SK-N-SH (cell line): ENCODE data around the gene KRTAP10-8. TPM values are rescaled to one million over a fixed set of nuclear protein-coding genes. Genes with fewer than 3 reads are reported as not detected.
A peak's percentile ranks its signal among the peaks of the same experiment; 100 is the strongest.

Experiments
- CTCF ChIA-PET: fragments of 300-600, 350-600 bp; formaldehyde crosslinking; extraction: SDS; loops from one replicate; lab custom pipeline; 2021; lab: Yijun Ruan, JAX
- POLR2A ChIA-PET: fragments of 350-600 bp; sonication (Branson Sonifier 250); formaldehyde crosslinking; extraction: SDS; loops from one replicate; lab custom pipeline; 2020; ENCODE audit warnings: antibody characterized with exemption, inconsistent platforms; lab: Yijun Ruan, JAX
- DNase-seq: peaks from one replicate; pipeline ENCODE4 v3.0.0; 2012
- H2AFZ ChIP-seq: fragments of 200-600 bp; sonication (generic); 2 replicates; pipeline ENCODE4 v1.8.1; 2016; ENCODE audit warnings: antibody characterized with exemption, mild to moderate bottlenecking, low read depth
- H3F3A ChIP-seq: fragments of 200-600 bp; sonication (generic); replicated peaks from 2 replicates; pipeline ENCODE3; 2016; ENCODE audit warnings: antibody characterized with exemption, mild to moderate bottlenecking; ENCODE audit not compliant: insufficient read depth
- H3K27ac ChIP-seq, 2 experiments: fragments of 200-500 bp in 1 of 2; fragments of 200-600 bp in 1 of 2; sonication (Bioruptor generic) in 1 of 2; sonication (generic), shearing (Covaris generic) in 1 of 2; 2 replicates each; pipeline versions ENCODE4 v1.5.1 to v1.6.1; 2014 to 2016; ENCODE audit warnings: low read depth in 2 of 2, inconsistent platforms in 1 of 2, low read length in 1 of 2, mild to moderate bottlenecking in 1 of 2, mixed read lengths in 1 of 2
- H3K27me3 ChIP-seq: fragments of 200-600 bp; sonication (generic), shearing (Covaris generic); 2 replicates; pipeline ENCODE4 v1.6.1; 2016; ENCODE audit warnings: mixed run types; ENCODE audit not compliant: insufficient read depth
- H3K36me3 ChIP-seq, 2 experiments: fragments of 200-500 bp in 1 of 2; fragments of 200-600 bp in 1 of 2; sonication (Bioruptor generic) in 1 of 2; sonication (generic) in 1 of 2; replicated peaks in 1 of 2; 2 replicates each; pipeline versions ENCODE3 to v1.5.1; 2014 to 2016; ENCODE audit warnings: low read length in 1 of 2, mild to moderate bottlenecking in 1 of 2; ENCODE audit not compliant: insufficient read depth in 2 of 2, control insufficient read depth in 1 of 2
- H3K4me1 ChIP-seq, 2 experiments: fragments of 200-500 bp in 1 of 2; fragments of 200-600 bp in 1 of 2; sonication (Bioruptor generic) in 1 of 2; sonication (generic), shearing (Covaris generic) in 1 of 2; 2 replicates each; pipeline versions ENCODE4 v1.5.1 to v1.6.1; 2014 to 2016; ENCODE audit warnings: low read depth in 1 of 2, low read length in 1 of 2, mixed run types in 1 of 2; ENCODE audit not compliant: insufficient read depth in 2 of 2, control insufficient read depth in 1 of 2
- H3K4me2 ChIP-seq: fragments of 200-600 bp; sonication (generic), shearing (Covaris generic); 2 replicates; pipeline ENCODE4 v1.6.1; 2017; ENCODE audit warnings: mixed run types
- H3K4me3 ChIP-seq, 2 experiments: fragments of 200-500 bp in 1 of 2; fragments of 200-600 bp in 1 of 2; sonication (Bioruptor generic) in 1 of 2; sonication (generic), shearing (Covaris generic) in 1 of 2; 2 replicates each; pipeline versions ENCODE4 v1.5.1 to v1.8.1; 2014 to 2016; ENCODE audit warnings: low read depth in 2 of 2, inconsistent platforms in 1 of 2, low read length in 1 of 2, mild to moderate bottlenecking in 1 of 2, mixed read lengths in 1 of 2, moderate library complexity in 1 of 2
- H3K79me2 ChIP-seq: fragments of 200-600 bp; sonication (generic); 2 replicates; pipeline ENCODE4 v1.8.1; 2017; ENCODE audit warnings: mild to moderate bottlenecking; ENCODE audit not compliant: insufficient read depth
- H3K9ac ChIP-seq: fragments of 200-600 bp; sonication (generic); 2 replicates; pipeline ENCODE4 v1.6.1; 2017; ENCODE audit warnings: mixed run types
- H3K9me2 ChIP-seq: fragments of 200-600 bp; sonication (generic); 2 replicates; pipeline ENCODE4 v1.6.1; 2017; ENCODE audit warnings: mixed run types
- H3K9me3 ChIP-seq: fragments of 200-600 bp; sonication (generic); 2 replicates; pipeline ENCODE4 v1.6.1; 2017; ENCODE audit warnings: mixed run types, mild to moderate bottlenecking, moderate library complexity
- H4K20me1 ChIP-seq: fragments of 200-600 bp; sonication (generic); 2 replicates; pipeline ENCODE4 v1.6.1; 2017; ENCODE audit warnings: mild to moderate bottlenecking, mixed run types; ENCODE audit not compliant: insufficient read depth
- CHD2 ChIP-seq: fragments of 150-350 bp; IDR thresholded peaks from 2 replicates; pipeline ENCODE4 v1.6.1; 2018; ENCODE audit warnings: low read length; ENCODE audit not compliant: partially characterized antibody
- EZH2phosphoT487 ChIP-seq: fragments of 200-600 bp; sonication (generic); IDR thresholded peaks from 2 replicates; pipeline ENCODE4 v1.6.1; 2017; ENCODE audit warnings: low read depth, mixed run types, mild to moderate bottlenecking, antibody characterized with exemption, moderate library complexity, borderline replicate concordance
- FOXJ3 ChIP-seq: sonication (generic); formaldehyde crosslinking; IDR thresholded peaks from 2 replicates; pipeline ENCODE4 v1.5.1; 2020; ENCODE audit warnings: mild to moderate bottlenecking, missing genetic modification reagents
- GABPA ChIP-seq: IDR thresholded peaks from 2 replicates; pipeline ENCODE4 v1.4.0; 2012; ENCODE audit warnings: low read depth, mild to moderate bottlenecking
- GATA2 ChIP-seq: sonication (generic); formaldehyde crosslinking; IDR thresholded peaks from 2 replicates; pipeline ENCODE4 v1.5.0; 2020; ENCODE audit warnings: mild to moderate bottlenecking, missing genetic modification reagents
- MEF2A ChIP-seq: IDR thresholded peaks from 2 replicates; pipeline ENCODE4 v1.4.0; 2012; ENCODE audit warnings: low read depth, borderline replicate concordance
- RAD21 ChIP-seq: IDR thresholded peaks from 2 replicates; pipeline ENCODE4 v1.6.1; 2012; ENCODE audit warnings: mild to moderate bottlenecking, low read length
- RCOR1 ChIP-seq: fragments of 150-350 bp; IDR thresholded peaks from 2 replicates; pipeline ENCODE4 v1.6.1; 2017; ENCODE audit warnings: antibody characterized with exemption, low read length
- RFX5 ChIP-seq: IDR thresholded peaks from 2 replicates; pipeline ENCODE4 v1.6.1; 2012; ENCODE audit warnings: mild to moderate bottlenecking, improper control_type of control experiment, low read length
- SIN3A ChIP-seq: IDR thresholded peaks from 2 replicates; pipeline ENCODE4 v1.6.1; 2012; ENCODE audit warnings: low read depth, mild to moderate bottlenecking, low read length, moderate library complexity, borderline replicate concordance
- SMC3 ChIP-seq: IDR thresholded peaks from 2 replicates; pipeline ENCODE4 v1.6.1; 2012; ENCODE audit warnings: low read depth, low read length, improper control_type of control experiment
- TAF1 ChIP-seq: IDR thresholded peaks from 2 replicates; pipeline ENCODE4 v1.6.1; 2012; ENCODE audit warnings: low read depth, mild to moderate bottlenecking, low read length, moderate library complexity, borderline replicate concordance
- TCF12 ChIP-seq: IDR thresholded peaks from 2 replicates; pipeline ENCODE4 v1.4.0; 2012
- USF1 ChIP-seq: IDR thresholded peaks from 2 replicates; pipeline ENCODE4 v1.4.0; 2012; ENCODE audit warnings: low read depth, borderline replicate concordance
- YY1 ChIP-seq: IDR thresholded peaks from 2 replicates; pipeline ENCODE4 v1.4.0; 2012; ENCODE audit warnings: low read depth, mild to moderate bottlenecking
- WGBS: methylation state at CpG from one replicate; pipeline ENCODE4 v1.1.6; 2017; ENCODE audit warnings: low lambda C conversion rate; 5-methylcytosine and 5-hydroxymethylcytosine counted together
- polyA plus RNA-seq, 3 experiments: library from polyadenylated mRNA; depleted of rRNA; stranded (reverse); fragments of >200 nt; gene quantifications; 2 replicates each; pipeline ENCODE4 v1.2.3, GENCODE V29; 2012
- TF ChIP-seq, protein P1 (sequence below): IDR thresholded peaks from 2 replicates; pipeline ENCODE4 v1.6.1; 2012; ENCODE audit warnings: mild to moderate bottlenecking, low read depth, low read length, moderate library complexity

The KRTAP10-8 gene
- polyA plus RNA-seq, 1 of the 3 experiments (the other 2 are of a cell fraction), result not detected

DNA sequence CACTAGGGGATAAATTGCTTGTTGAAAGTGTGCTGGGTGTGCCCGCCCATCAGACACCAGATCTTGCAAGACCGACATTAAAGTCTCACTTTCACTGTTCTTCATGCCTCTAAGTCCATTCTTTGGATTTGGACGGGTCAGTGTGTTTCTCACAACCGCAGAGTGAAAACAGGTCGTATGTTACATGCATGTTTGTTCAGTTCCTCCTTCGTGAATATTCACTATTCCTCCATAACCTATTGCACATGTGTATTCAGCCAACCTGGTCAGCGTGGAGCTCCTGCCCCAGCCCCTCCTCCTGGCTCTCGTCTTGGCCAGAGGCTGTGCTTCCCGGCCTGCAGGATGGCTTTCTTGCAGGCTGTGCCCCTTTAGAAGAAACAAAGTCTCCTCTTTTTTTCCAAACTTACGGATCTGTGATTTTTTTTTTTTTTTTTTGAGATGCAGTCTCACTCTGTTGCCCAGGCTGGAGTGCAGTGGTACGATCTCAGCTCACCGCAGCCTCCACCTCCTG lies 17.4 kb upstream of the KRTAP10-8 start:
- DNase-seq, result no peak
- Histone ChIP-seq H3K27ac (no peak overlapping the region), H3K27me3 (peaks cover 8% of the 10 kb centered on the region; the same call in 1 of the 2 replicates), H3K4me2 (no peak overlapping the region), H3K4me1 (peaks cover 0 to 2% of the 10 kb centered on the region in 2 experiments; a peak in 1 of 4 replicates), H3K36me3 (no peaks in the 10 kb centered on the region), H2AFZ (no peak overlapping the region), H3K79me2 (no peaks in the 10 kb centered on the region), H3K4me3 (no peak overlapping the region), H3K9me2 (no peaks in the 10 kb centered on the region), H3F3A (no peaks in the 10 kb centered on the region), H3K9me3 (no peaks in the 10 kb centered on the region), H4K20me1 (no peaks in the 10 kb centered on the region), H3K9ac (no peak overlapping the region)
- POLR2A ChIA-PET, result no interaction called here
- CTCF ChIA-PET, result no interaction called here
- WGBS, result 51% methylated on average over 11 of the region's 12 CpGs
- TF ChIP-seq MEF2A, result no peak
- TF ChIP-seq YY1, result no peak
- TF ChIP-seq, all 33 proteins: peak for 0

DNA sequence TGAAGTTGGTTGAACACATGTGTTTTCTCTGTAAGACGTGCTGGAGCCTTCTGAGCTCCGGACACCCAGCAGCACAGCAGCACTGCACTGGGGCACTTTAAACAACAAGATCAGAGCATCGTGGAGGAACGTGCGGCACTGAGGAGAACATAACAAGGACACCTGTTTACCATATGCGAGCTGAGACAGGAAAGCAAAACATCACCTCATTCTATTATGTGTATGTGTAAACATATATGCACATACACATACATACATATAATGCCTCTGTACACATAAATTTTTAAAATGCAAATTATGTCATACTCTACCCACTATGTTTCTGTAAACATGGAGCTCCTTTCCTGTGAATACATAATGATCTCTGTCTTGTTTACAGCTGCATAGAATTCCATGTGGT lies 16.4 kb upstream of the KRTAP10-8 start:
- TF ChIP-seq GATA2 (CRISPR knock-in tag) (no peak), SMC3 (no peak), CHD2 (no peak)
- Histone ChIP-seq H3K4me2 (no peak overlapping the region), H3K27ac (no peak overlapping the region), H3K4me3 (no peak overlapping the region), H3K79me2 (no peaks in the 10 kb centered on the region), H3K27me3 (peaks cover 8% of the 10 kb centered on the region; the same call in 1 of the 2 replicates), H3K9me3 (no peaks in the 10 kb centered on the region), H2AFZ (no peak overlapping the region), H3F3A (no peaks in the 10 kb centered on the region), H3K4me1 (peaks cover 0 to 2% of the 10 kb centered on the region in 2 experiments; a peak in 1 of 4 replicates), H3K36me3 (no peaks in the 10 kb centered on the region), H3K9ac (no peak overlapping the region), H3K9me2 (no peaks in the 10 kb centered on the region), H4K20me1 (no peaks in the 10 kb centered on the region)
- POLR2A ChIA-PET, result no interaction called here
- WGBS, result 21% methylated on average over 5 of the region's 6 CpGs
- CTCF ChIA-PET, result interaction anchor here (1.7 kb wide), 1 partner anchor 15 kb away, joined by 5 read pairs; the partner anchor contains the start of gene KRTAP10-5
- no peak for DNase-seq

- no peak overlapping the region for H3K4me3 ChIP-seq
- POLR2A ChIA-PET, result no interaction called here
- no peaks in the 10 kb centered on the region for H3K79me2 ChIP-seq
- no peak for TF ChIP-seq RFX5
- TF ChIP-seq GATA2 (CRISPR knock-in tag), result no peak
- no peak for TF ChIP-seq EZH2phosphoT487
- no peak for TF ChIP-seq YY1
- TF ChIP-seq RCOR1, result no peak
- TF ChIP-seq TCF12, result no peak
- TF ChIP-seq SIN3A, result no peak
- no peak for TF ChIP-seq MEF2A
- TF ChIP-seq USF1, result no peak
- TF ChIP-seq, protein P1, sequence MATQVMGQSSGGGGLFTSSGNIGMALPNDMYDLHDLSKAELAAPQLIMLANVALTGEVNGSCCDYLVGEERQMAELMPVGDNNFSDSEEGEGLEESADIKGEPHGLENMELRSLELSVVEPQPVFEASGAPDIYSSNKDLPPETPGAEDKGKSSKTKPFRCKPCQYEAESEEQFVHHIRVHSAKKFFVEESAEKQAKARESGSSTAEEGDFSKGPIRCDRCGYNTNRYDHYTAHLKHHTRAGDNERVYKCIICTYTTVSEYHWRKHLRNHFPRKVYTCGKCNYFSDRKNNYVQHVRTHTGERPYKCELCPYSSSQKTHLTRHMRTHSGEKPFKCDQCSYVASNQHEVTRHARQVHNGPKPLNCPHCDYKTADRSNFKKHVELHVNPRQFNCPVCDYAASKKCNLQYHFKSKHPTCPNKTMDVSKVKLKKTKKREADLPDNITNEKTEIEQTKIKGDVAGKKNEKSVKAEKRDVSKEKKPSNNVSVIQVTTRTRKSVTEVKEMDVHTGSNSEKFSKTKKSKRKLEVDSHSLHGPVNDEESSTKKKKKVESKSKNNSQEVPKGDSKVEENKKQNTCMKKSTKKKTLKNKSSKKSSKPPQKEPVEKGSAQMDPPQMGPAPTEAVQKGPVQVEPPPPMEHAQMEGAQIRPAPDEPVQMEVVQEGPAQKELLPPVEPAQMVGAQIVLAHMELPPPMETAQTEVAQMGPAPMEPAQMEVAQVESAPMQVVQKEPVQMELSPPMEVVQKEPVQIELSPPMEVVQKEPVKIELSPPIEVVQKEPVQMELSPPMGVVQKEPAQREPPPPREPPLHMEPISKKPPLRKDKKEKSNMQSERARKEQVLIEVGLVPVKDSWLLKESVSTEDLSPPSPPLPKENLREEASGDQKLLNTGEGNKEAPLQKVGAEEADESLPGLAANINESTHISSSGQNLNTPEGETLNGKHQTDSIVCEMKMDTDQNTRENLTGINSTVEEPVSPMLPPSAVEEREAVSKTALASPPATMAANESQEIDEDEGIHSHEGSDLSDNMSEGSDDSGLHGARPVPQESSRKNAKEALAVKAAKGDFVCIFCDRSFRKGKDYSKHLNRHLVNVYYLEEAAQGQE, result no peak
- TF ChIP-seq TAF1, result no peak
- no peak for TF ChIP-seq GABPA
- TF ChIP-seq FOXJ3 (CRISPR knock-in tag), result no peak
- TF ChIP-seq RAD21, result no peak
Measured at GRCh38 chr21:44596068-44596725, 15.7 kb upstream of the KRTAP10-8 start.

More at GRCh38 chr21:44596068-44596725, 15.7 kb upstream of the KRTAP10-8 start:
- Histone ChIP-seq H3K27ac (no peak overlapping the region), H3K27me3 (peaks cover 8% of the 10 kb centered on the region; the same call in 1 of the 2 replicates), H2AFZ (peak overlapping the region; percentile 59; the same call in 1 of the 2 replicates), H3K36me3 (no peaks in the 10 kb centered on the region), H3F3A (no peaks in the 10 kb centered on the region), H3K9ac (no peak overlapping the region), H3K9me2 (no peaks in the 10 kb centered on the region), H3K4me1 (peaks cover 0 to 2% of the 10 kb centered on the region in 2 experiments; a peak in 1 of 4 replicates), H3K9me3 (no peaks in the 10 kb centered on the region), H4K20me1 (no peaks in the 10 kb centered on the region), H3K4me2 (no peak overlapping the region)
- DNase-seq, result no peak
- CTCF ChIA-PET, result interaction anchor here (0.7 to 1.7 kb wide), 3 partner anchors 12 to 299 kb away, joined by 3 to 5 read pairs (median 3); partner anchors contain the start of gene KRTAP10-5
- 23% methylated on average over 7 of the region's 9 CpGs for WGBS
